Stimulated activated naive CD8-positive, alpha-beta T cell treated with anti-CD3 and anti-CD28 coated beads, Interleukin-15, Interleukin-2, amounts not matched to agents 100 ng/mL and 50 ng/mL, for 24 hours (primary cell): ENCODE data around the gene RBP7.

ENCODE experiments used
- H3K27ac Mint-ChIP-seq: one replicate; pipeline ENCODE4 v1.8.0; 2021; ENCODE audit warnings: mild to moderate bottlenecking, mixed read lengths
- H3K27me3 Mint-ChIP-seq: one replicate; pipeline ENCODE4 v1.8.0; 2021; ENCODE audit warnings: mixed read lengths
- H3K36me3 Mint-ChIP-seq: one replicate; pipeline ENCODE4 v1.8.0; 2021; ENCODE audit warnings: low read depth, mixed read lengths
- H3K4me1 Mint-ChIP-seq: one replicate; pipeline ENCODE4 v1.8.0; 2021; ENCODE audit warnings: low read depth, mixed read lengths
- H3K4me3 Mint-ChIP-seq: one replicate; pipeline ENCODE4 v1.8.0; 2021; ENCODE audit warnings: mild to moderate bottlenecking, mixed read lengths
- H3K9me3 Mint-ChIP-seq: one replicate; pipeline ENCODE4 v1.8.0; 2021; ENCODE audit warnings: mixed read lengths

The RBP7 gene

GRCh38 chr1:10048601-10049000 lies 51.6 kb downstream of the RBP7 start:
- peaks cover 18% of the 10 kb centered on the region for H3K4me1 Mint-ChIP-seq
- H3K27me3 Mint-ChIP-seq = no peaks in the 10 kb centered on the region
- no peaks in the 10 kb centered on the region for H3K9me3 Mint-ChIP-seq
- H3K4me3 Mint-ChIP-seq = no peak overlapping the region
- peaks cover 18% of the 10 kb centered on the region for H3K36me3 Mint-ChIP-seq
- no peak overlapping the region for H3K27ac Mint-ChIP-seq

GRCh38 chr1:10050611-10051010 lies 53.6 kb downstream of the RBP7 start:
- no peaks in the 10 kb centered on the region for H3K27me3 Mint-ChIP-seq
- H3K36me3 Mint-ChIP-seq = peaks cover 27% of the 10 kb centered on the region
- peaks cover 11% of the 10 kb centered on the region for H3K4me1 Mint-ChIP-seq

DNA sequence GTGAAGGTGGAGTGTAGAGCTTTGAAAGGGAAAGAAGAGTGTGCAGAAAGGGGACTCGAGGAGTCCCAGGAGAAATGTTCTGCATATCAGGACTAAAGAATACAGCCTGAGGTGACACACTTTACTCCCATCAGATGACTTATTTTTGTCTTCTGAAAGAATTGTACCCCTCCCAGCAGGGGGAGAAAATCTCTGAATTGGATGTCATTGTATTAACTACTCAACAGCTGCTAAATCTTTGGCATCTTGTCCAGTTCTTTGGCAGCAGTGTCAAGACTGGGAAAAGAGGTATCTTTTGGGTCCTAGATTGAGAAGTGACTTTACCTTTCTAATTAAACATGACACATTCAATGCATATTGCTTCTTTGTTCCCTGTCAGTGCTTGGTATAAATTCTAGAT lies 54.6 kb downstream of the RBP7 start:
- Mint-ChIP-seq H3K27ac (no peak overlapping the region), H3K9me3 (no peaks in the 10 kb centered on the region), H3K4me1 (peaks cover 19% of the 10 kb centered on the region), H3K36me3 (peaks cover 27% of the 10 kb centered on the region), H3K27me3 (no peaks in the 10 kb centered on the region), H3K4me3 (no peak overlapping the region)

More at GRCh38 chr1:10050611-10051010, 53.6 kb downstream of the RBP7 start:
- H3K4me3 Mint-ChIP-seq = no peak overlapping the region
- no peak overlapping the region for H3K27ac Mint-ChIP-seq
- no peaks in the 10 kb centered on the region for H3K9me3 Mint-ChIP-seq

GRCh38 chr1:10052347-10052746 lies 55.3 kb downstream of the RBP7 start:
- Mint-ChIP-seq H3K36me3 (peaks cover 21% of the 10 kb centered on the region), H3K4me3 (no peak overlapping the region), H3K9me3 (no peaks in the 10 kb centered on the region), H3K27ac (no peak overlapping the region), H3K27me3 (no peaks in the 10 kb centered on the region), H3K4me1 (peaks cover 13% of the 10 kb centered on the region)

GRCh38 chr1:10054465-10054864 lies 57.4 kb downstream of the RBP7 start:
- Mint-ChIP-seq H3K27me3 (no peaks in the 10 kb centered on the region), H3K9me3 (no peaks in the 10 kb centered on the region), H3K36me3 (peaks cover 25% of the 10 kb centered on the region), H3K4me1 (peaks cover 15% of the 10 kb centered on the region), H3K4me3 (no peak overlapping the region), H3K27ac (no peak overlapping the region)

DNA sequence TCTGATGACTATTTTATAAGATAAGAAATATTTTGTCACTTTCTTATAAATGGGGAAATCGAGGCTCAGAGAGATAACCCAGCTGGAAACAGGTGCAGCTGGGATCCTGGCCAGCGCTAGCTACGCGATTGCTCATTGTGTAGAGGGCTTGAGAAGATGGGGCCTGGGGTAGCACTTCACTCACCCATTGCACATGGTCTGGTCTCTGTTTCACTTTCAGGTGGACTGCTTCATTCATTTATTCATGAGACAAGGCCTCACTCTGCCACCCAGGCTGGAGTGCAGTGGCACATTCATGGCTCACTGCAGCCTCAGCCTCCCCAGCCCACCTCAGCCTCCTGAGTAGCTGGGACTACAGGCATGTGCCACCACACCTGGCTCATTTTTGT lies 59.6 kb downstream of the RBP7 start:
- H3K36me3 Mint-ChIP-seq = peaks cover 18% of the 10 kb centered on the region
- peaks cover 15% of the 10 kb centered on the region for H3K4me1 Mint-ChIP-seq
- no peak overlapping the region for H3K4me3 Mint-ChIP-seq
- H3K27me3 Mint-ChIP-seq = no peaks in the 10 kb centered on the region
- H3K9me3 Mint-ChIP-seq = no peaks in the 10 kb centered on the region
- no peak overlapping the region for H3K27ac Mint-ChIP-seq

GRCh38 chr1:10057343-10057742 lies 60.3 kb downstream of the RBP7 start:
- Mint-ChIP-seq H3K36me3 (peaks cover 18% of the 10 kb centered on the region), H3K9me3 (no peaks in the 10 kb centered on the region), H3K4me3 (no peak overlapping the region), H3K27ac (no peak overlapping the region), H3K4me1 (peaks cover 15% of the 10 kb centered on the region), H3K27me3 (no peaks in the 10 kb centered on the region)

GRCh38 chr1:10057796-10058195 lies 60.8 kb downstream of the RBP7 start:
- H3K4me3 Mint-ChIP-seq = no peak overlapping the region
- H3K27ac Mint-ChIP-seq = no peak overlapping the region
- peaks cover 15% of the 10 kb centered on the region for H3K4me1 Mint-ChIP-seq
- no peaks in the 10 kb centered on the region for H3K9me3 Mint-ChIP-seq
- peaks cover 18% of the 10 kb centered on the region for H3K36me3 Mint-ChIP-seq
- H3K27me3 Mint-ChIP-seq = no peaks in the 10 kb centered on the region

GRCh38 chr1:10059342-10059718 lies 62.3 kb downstream of the RBP7 start:
- Mint-ChIP-seq H3K36me3 (peaks cover 10% of the 10 kb centered on the region), H3K27ac (no peak overlapping the region), H3K27me3 (no peaks in the 10 kb centered on the region), H3K4me1 (peaks cover 22% of the 10 kb centered on the region), H3K9me3 (no peaks in the 10 kb centered on the region), H3K4me3 (no peak overlapping the region)

- Mint-ChIP-seq H3K4me3 (no peak overlapping the region), H3K9me3 (no peaks in the 10 kb centered on the region), H3K27ac (no peak overlapping the region), H3K36me3 (peaks cover 8% of the 10 kb centered on the region), H3K4me1 (peaks cover 25% of the 10 kb centered on the region), H3K27me3 (no peaks in the 10 kb centered on the region)
Observed at GRCh38 chr1:10060311-10061100, 63.5 kb downstream of the RBP7 start.

DNA sequence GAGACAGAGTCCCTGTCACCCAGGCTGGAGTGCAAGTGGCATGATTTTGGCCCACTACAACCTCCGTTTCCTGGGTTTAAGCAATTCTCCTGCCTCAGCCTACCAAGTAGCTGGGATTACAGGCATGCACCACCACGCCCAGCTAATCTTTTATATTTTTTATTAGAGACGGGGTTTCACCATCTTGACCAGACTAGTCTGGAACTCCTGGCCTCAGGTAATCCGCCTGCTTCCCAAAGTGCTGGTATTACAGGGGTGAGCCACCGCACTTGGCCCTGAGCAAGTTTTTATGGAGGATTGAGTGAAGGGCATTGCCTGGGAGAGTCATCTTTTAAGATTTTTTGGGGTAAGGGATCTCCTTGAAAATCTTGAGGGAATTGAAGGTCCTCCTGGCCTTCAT lies 64.2 kb downstream of the RBP7 start:
- Mint-ChIP-seq H3K27me3 (no peaks in the 10 kb centered on the region), H3K4me3 (no peak overlapping the region), H3K27ac (no peak overlapping the region), H3K4me1 (peaks cover 19% of the 10 kb centered on the region), H3K36me3 (peaks cover 8% of the 10 kb centered on the region), H3K9me3 (no peaks in the 10 kb centered on the region)

GRCh38 chr1:10063878-10064277 lies 66.8 kb downstream of the RBP7 start:
- Mint-ChIP-seq H3K27ac (no peak overlapping the region), H3K9me3 (no peaks in the 10 kb centered on the region), H3K36me3 (peaks cover under 1% of the 10 kb centered on the region), H3K4me3 (no peak overlapping the region), H3K4me1 (peaks cover 15% of the 10 kb centered on the region), H3K27me3 (no peaks in the 10 kb centered on the region)

DNA sequence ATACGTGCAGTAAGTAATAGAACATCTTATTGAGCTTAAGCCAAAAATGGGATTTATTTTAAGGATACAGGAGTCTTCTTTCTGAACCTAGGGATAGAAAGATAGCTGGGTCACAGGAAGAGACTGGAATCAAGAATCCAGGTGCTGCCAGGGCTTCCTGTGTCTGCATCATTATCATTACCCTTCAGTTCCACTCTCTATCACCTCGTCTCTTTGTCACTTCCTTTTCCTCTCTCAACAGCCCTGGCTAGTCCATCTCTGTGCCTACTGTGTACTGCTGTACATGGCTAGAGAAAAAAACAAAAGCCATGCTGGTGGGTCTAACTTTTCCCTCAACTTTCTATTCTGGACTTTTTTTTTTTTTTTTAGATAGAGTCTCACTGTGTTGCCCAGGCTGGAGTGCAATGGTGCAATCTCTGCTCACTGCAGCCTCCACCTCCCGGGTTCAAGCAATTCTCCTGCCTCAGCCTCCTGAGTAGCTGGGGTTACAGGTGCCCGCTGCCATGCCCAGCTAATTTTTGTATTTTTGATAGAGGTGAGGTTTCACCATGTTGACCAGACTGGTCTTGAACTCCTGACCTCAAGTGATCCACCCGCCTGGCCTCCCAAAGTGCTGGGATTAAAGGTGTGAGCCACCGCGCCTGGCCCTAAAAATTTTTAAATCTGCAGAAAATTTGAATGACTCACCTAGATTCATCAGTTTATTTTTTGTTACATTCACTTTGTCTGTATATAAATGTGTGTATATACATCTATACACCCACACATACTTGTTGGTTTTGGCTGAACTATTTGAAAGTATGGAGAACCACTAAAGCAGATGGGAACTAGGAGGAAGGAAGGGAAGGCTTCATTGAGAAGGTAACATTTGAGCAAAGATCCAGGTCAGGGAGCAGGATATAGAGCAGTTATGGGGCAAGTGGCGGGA lies 67.7 kb downstream of the RBP7 start:
- H3K9me3 Mint-ChIP-seq = no peaks in the 10 kb centered on the region
- H3K4me1 Mint-ChIP-seq = peaks cover 15% of the 10 kb centered on the region

GRCh38 chr1:10065344-10065685 lies 68.3 kb downstream of the RBP7 start:
- Mint-ChIP-seq H3K4me1 (peaks cover 15% of the 10 kb centered on the region), H3K9me3 (no peaks in the 10 kb centered on the region), H3K27ac (no peak overlapping the region), H3K36me3 (peaks cover 5% of the 10 kb centered on the region), H3K27me3 (no peaks in the 10 kb centered on the region), H3K4me3 (no peak overlapping the region)

More for the DNA sequence above, 67.7 kb downstream of the RBP7 start:
- Mint-ChIP-seq H3K27me3 (no peaks in the 10 kb centered on the region), H3K4me3 (no peak overlapping the region), H3K27ac (no peak overlapping the region), H3K36me3 (peaks cover 5% of the 10 kb centered on the region)
